ENCODE measurements around the gene COX6B2. TPM values are rescaled to one million over a fixed set of nuclear protein-coding genes. Genes with fewer than 3 reads are reported as not detected.
A peak's percentile ranks its signal among the peaks of the same experiment; 100 is the strongest.

Gene COX6B2
- total RNA-seq, 1 donor from 2014 or later = not detected

DNA sequence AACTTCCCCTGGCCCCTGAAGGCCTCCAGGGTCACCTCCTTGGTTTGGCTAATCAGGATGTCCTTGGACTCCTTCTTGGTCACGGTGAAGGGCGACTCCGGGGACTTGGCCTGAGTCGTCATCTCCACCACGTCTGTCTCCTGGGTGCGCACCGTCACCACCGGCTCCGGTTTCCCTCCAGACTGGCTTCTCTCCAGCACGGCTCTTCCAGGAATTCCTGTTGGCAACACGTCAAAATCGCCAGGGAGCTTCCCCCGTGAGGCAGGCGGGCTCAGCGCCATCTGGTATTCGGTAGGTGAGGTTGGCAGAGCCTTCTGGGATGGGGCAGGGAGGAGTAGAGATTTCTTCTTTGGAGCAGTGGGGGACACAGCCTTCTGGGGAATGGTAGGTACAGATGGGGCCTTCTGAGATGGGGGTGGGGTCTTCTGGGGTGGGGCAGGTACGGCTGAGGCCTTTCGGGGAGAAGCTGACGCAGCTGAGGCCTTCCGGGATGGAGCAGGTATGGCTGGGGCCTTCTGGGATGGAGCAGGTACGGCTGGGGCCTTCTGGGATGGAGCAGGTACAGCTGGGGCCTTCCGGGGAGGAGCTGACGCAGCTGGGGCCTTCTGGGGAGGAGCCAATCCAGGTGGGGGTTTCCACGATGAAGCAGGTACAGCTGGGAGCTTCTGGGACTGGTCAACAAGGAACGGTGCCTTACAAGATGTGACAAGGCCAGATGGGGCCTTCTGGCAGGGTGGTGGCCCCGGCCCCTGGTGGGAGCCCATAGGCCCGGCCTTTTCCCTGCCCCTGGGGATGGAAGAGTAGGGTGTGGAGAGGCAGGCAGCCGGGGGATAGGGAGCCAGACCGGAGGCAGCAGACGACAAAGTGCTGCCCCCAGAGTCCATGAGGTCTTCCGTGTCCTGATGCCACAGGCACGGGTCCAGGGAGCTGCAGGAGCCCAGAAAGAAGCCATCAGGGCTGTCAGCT is 4.7 kb upstream of the COX6B2 start:
- Mint-ChIP-seq H3K4me1 (ENCODE audit: unreplicated experiment) (peaks cover 11% of the 10 kb centered on the region), H3K27me3 (ENCODE audit: unreplicated experiment) (peaks cover 19% of the 10 kb centered on the region), H3K27ac (ENCODE audit: unreplicated experiment) (no peak overlapping the region), H3K9me3 (ENCODE audit: unreplicated experiment) (no peaks in the 10 kb centered on the region), H3K36me3 (ENCODE audit: unreplicated experiment) (no peaks in the 10 kb centered on the region), H3K4me3 (ENCODE audit: unreplicated experiment) (no peak overlapping the region)
- TF ChIP-seq, protein P1, sequence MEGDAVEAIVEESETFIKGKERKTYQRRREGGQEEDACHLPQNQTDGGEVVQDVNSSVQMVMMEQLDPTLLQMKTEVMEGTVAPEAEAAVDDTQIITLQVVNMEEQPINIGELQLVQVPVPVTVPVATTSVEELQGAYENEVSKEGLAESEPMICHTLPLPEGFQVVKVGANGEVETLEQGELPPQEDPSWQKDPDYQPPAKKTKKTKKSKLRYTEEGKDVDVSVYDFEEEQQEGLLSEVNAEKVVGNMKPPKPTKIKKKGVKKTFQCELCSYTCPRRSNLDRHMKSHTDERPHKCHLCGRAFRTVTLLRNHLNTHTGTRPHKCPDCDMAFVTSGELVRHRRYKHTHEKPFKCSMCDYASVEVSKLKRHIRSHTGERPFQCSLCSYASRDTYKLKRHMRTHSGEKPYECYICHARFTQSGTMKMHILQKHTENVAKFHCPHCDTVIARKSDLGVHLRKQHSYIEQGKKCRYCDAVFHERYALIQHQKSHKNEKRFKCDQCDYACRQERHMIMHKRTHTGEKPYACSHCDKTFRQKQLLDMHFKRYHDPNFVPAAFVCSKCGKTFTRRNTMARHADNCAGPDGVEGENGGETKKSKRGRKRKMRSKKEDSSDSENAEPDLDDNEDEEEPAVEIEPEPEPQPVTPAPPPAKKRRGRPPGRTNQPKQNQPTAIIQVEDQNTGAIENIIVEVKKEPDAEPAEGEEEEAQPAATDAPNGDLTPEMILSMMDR (IDR thresholded peaks at IDR 0.05) = no peak
- DNase-seq (ENCODE audit: extremely low spot score, unreplicated experiment) = no peak

DNA sequence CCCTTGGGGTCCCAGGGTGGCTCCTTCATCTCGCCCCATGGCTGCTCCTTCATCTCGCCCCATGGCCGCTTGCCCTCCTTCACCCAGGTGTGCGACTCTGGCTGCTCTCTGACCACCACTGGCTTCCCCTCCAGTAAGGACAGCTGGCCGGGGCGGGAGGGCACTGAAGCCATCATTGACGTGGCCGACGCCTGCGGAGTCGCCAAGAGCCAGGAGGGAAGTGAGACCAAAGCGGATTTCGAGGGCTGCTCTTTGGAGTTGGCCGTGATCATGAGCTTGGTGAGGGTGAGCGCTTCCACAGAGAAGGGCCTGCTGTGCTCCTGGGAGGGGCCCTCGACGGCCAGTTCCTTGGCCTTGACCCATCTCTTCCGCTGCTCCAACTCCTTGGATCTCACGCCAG is 4.0 kb upstream of the COX6B2 start:
- Mint-ChIP-seq H3K27me3 (ENCODE audit: unreplicated experiment) (peaks cover 22% of the 10 kb centered on the region), H3K27ac (ENCODE audit: unreplicated experiment) (no peak overlapping the region), H3K4me3 (ENCODE audit: unreplicated experiment) (no peak overlapping the region), H3K9me3 (ENCODE audit: unreplicated experiment) (no peaks in the 10 kb centered on the region), H3K4me1 (ENCODE audit: unreplicated experiment) (peaks cover 8% of the 10 kb centered on the region), H3K36me3 (ENCODE audit: unreplicated experiment) (no peaks in the 10 kb centered on the region)
- no peak for DNase-seq (ENCODE audit: extremely low spot score, unreplicated experiment)
- TF ChIP-seq, protein P1 (IDR thresholded peaks at IDR 0.05) = no peak

DNA sequence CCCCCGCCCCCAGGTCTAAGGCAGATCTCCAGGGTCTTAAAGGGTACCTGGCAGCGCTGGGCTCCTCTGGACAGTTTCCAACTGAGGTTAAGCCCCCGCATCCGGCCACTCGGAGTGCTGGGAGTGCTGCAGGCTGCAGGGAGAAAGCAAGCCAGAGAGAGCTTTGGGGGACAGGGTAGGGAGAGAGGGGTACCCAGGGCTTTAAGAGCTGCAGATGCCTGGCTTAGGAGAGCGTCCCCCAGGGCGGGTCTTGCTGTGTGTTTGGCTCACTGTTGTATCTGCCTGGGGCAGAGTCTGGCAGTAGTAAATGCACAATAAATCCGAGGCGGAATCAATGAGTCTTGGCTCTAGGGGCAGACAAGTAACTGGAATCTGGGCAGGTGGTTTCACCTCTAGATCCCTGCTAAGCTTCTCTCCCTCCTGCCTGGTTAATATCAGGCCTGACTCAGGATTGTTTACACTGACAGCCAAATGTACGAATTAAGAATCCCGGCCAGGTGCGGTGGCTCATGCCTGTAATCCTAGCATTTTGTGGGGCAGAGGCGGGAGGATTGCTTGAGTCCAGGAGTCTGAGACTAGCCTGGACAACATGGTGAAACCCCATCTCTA is 798 bp upstream of the COX6B2 start:
- H3K27ac Mint-ChIP-seq (ENCODE audit: unreplicated experiment) = no peak overlapping the region
- DNase-seq (ENCODE audit: extremely low spot score, unreplicated experiment) = no peak
- peaks cover 18% of the 10 kb centered on the region for H3K4me1 Mint-ChIP-seq (ENCODE audit: unreplicated experiment)
- no peaks in the 10 kb centered on the region for H3K9me3 Mint-ChIP-seq (ENCODE audit: unreplicated experiment)
- TF ChIP-seq, protein P1 (IDR thresholded peaks at IDR 0.05) = no peak
- peaks cover 41% of the 10 kb centered on the region for H3K27me3 Mint-ChIP-seq (ENCODE audit: unreplicated experiment)
- no peak overlapping the region for H3K4me3 Mint-ChIP-seq (ENCODE audit: unreplicated experiment)
- H3K36me3 Mint-ChIP-seq (ENCODE audit: unreplicated experiment) = no peaks in the 10 kb centered on the region

DNA sequence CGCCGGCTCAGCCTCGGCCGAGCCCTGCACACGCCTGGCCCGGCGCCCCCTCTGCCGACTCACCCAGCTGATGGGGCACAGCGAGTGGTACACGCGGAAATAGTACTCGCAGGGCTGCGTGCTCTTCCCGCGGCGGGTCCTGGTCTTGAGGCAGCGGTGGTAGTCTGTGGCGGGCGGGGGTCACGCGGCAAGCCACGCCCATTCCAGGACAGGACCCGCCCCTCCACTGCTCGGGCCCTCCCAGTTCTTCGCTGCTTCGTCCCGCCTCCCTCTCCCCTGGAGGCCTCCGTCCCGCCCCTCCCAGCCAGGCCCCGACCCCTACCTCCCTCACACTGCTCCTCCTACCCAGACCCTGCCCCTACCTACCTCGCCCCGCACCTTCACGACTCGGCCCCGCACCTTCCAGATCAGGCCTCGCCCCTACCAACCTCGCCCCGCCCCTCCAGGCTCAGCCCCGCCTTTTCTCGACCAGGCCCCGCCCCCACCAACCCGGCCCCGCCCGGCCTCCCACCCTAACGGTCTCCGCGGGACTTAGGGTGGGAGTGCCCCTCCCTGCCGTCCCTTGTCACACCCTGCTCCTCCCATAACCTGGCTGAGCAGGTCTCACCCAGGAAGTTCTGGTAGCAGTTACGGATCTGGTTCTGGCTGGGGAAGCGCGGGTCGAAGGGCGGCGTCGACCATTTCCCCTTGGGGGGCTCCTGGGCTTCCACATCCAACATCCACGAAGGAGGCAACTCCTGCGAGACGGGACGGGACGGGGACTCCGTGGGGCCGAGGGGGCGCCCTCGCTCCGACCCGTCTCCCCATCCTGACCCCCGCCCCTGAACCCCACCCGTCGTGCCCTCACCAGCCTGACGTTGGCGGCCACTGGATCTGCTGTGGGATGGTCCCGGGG is 469 bp downstream of the COX6B2 start:
- Mint-ChIP-seq H3K36me3 (ENCODE audit: unreplicated experiment) (no peaks in the 10 kb centered on the region), H3K27me3 (ENCODE audit: unreplicated experiment) (peaks cover 41% of the 10 kb centered on the region), H3K4me1 (ENCODE audit: unreplicated experiment) (peaks cover 20% of the 10 kb centered on the region), H3K27ac (ENCODE audit: unreplicated experiment) (no peak overlapping the region), H3K9me3 (ENCODE audit: unreplicated experiment) (no peaks in the 10 kb centered on the region), H3K4me3 (ENCODE audit: unreplicated experiment) (peak overlapping the region; percentile 71)
- no peak for DNase-seq (ENCODE audit: extremely low spot score, unreplicated experiment)
- TF ChIP-seq, protein P1 (IDR thresholded peaks at IDR 0.05) = no peak

Data from osteocyte (in vitro differentiated cells).